Thymus (tissue), 11 donors: ENCODE data around the gene C1QTNF1. TPM values are rescaled to one million over a fixed set of nuclear protein-coding genes. Genes with fewer than 3 reads are reported as not detected.

Source experiments
- DNase-seq, 9 donors: peaks; one replicate each; pipeline ENCODE4 v3.0.0-alpha.2; 2013; ENCODE audit warnings: low spot score in 9 of 9, low read depth in 6 of 9, missing footprints in 1 of 9
- H3K27ac ChIP-seq, 2 donors: one replicate each; pipeline ENCODE4 v1.5.1; 2013; ENCODE audit warnings: control low read depth in 1 of 2, low read depth in 1 of 2, low read length in 1 of 2, mild to moderate bottlenecking in 1 of 2, moderate library complexity in 1 of 2
- H3K27me3 ChIP-seq, 2 donors: one replicate each; pipeline ENCODE4 v1.5.1; 2013; ENCODE audit warnings: low read length in 1 of 2; ENCODE audit not compliant: control insufficient read depth in 2 of 2, insufficient read depth in 1 of 2
- H3K36me3 ChIP-seq, 2 donors: one replicate each; pipeline ENCODE4 v1.5.1; 2013; ENCODE audit warnings: low read length in 1 of 2, mild to moderate bottlenecking in 1 of 2, moderate library complexity in 1 of 2; ENCODE audit not compliant: control insufficient read depth in 2 of 2, insufficient read depth in 2 of 2
- H3K4me1 ChIP-seq, 2 donors: one replicate each; pipeline ENCODE4 v1.5.1; 2013; ENCODE audit warnings: low read length in 2 of 2; ENCODE audit not compliant: control insufficient read depth in 2 of 2, insufficient read depth in 2 of 2
- H3K4me3 ChIP-seq, 2 donors: one replicate each; pipeline ENCODE4 v1.5.1; 2013; ENCODE audit warnings: low read length in 2 of 2, control low read depth in 1 of 2, mild to moderate bottlenecking in 1 of 2
- H3K9me3 ChIP-seq, 2 donors: one replicate each; pipeline ENCODE4 v1.5.1; 2013; ENCODE audit warnings: low read length in 1 of 2, mild to moderate bottlenecking in 1 of 2; ENCODE audit not compliant: control insufficient read depth in 2 of 2, insufficient read depth in 1 of 2
- WGBS: extraction: QIAGEN DNeasy Blood & Tissue Kit; methylation state at CpG from one replicate; pipeline ENCODE4 v1.1.7; 2013; 5-methylcytosine and 5-hydroxymethylcytosine counted together
- polyA plus RNA-seq: library from polyadenylated mRNA; stranded (reverse); fragments of 200-250 nt; gene quantifications from one replicate; pipeline ENCODE4 v1.2.3, GENCODE V29; 2013
- total RNA-seq: library from RNA; stranded (reverse); fragments of 120-200 nt; gene quantifications from one replicate; pipeline ENCODE4 v1.2.4, GENCODE V29; 2013
- donor health status: healthy.

Gene C1QTNF1
- total and polyA plus RNA-seq, 2 donors = 2.2 to 34.9 TPM

DNA sequence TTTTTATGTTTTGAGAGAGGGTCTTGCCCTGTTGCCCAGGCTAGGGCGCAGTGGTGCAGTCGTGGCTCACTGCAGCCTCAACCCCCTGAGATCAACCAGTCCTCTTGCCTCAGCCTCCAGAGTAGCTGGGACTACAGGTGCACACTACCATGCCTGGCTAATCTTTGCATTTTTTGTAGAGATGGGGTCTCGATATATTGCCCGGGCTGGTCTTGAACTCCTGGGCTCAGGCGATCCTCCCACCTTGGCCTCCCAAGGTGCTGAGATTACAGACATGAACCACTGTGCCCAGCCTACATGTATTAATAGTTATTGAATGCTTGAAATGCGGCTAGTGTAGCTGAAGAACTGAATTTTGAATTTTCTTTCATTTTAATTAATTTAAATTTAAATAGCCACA lies 12.2 kb downstream of the C1QTNF1 start:
- H3K27ac ChIP-seq = no peak overlapping the region
- H3K27me3 ChIP-seq = peaks cover 0 to 14% of the 10 kb centered on the region in 2 donors
- H3K4me1 ChIP-seq = no peaks in the 10 kb centered on the region
- no peak overlapping the region for H3K4me3 ChIP-seq
- 97% methylated on average over 6 of the region's 6 CpGs for WGBS
- DNase-seq = no peak
- no peaks in the 10 kb centered on the region for H3K36me3 ChIP-seq
- no peaks in the 10 kb centered on the region for H3K9me3 ChIP-seq

DNA sequence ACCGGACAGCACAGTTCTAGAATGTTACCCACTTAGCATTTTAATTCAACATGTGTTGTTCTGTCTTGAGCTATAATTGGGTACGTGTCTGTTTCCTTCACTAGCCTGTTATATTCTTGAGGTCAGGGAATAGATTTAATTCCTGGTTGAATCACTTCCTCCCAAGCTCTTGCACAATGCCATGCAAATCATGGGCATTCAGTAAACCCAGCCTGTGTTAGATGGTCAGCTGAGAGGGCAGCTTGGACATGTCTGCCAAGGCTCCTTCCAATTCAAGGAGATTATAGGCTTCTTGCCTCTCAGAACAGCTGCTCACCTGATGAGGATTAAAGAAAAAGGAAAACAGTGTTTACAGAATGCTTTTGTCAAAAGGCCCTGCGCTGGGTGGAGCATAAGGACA lies 12.6 kb downstream of the C1QTNF1 start:
- Histone ChIP-seq H3K4me1 (no peaks in the 10 kb centered on the region), H3K27me3 (peaks cover 0 to 13% of the 10 kb centered on the region in 2 donors), H3K36me3 (no peaks in the 10 kb centered on the region), H3K27ac (no peak overlapping the region), H3K4me3 (no peak overlapping the region), H3K9me3 (no peaks in the 10 kb centered on the region)
- WGBS = 88% methylated on average over 3 of the region's 3 CpGs
- DNase-seq = no peak

DNA sequence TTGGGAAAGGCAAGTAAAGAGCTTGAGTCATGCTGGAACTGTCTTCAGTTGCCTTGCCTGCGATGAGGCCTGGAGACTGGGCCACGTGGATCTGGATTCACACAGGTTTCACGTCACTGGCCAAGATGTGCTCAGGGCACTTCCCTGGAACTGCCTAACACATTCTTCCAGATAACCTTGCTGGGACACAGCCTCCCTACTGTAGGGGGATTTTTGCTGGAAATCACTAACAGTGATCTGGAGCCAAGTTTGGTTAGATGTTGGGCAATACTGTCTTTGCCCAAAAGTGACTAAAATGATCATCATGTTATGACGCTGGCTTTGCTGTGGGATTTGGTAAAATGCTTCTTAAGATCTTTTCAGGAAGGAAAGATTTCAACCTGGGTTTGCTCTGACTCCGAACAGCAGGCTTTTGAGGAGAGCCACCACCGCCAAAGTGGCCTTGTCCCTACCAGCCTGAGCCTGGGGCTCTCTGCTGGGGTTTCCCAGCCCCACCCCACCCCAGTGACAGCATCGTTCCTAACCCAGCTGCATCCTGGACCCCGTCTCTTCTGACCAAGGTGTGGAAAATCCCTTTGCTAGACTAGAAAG lies 14.7 kb downstream of the C1QTNF1 start:
- no peaks in the 10 kb centered on the region for H3K4me1 ChIP-seq
- no peaks in the 10 kb centered on the region for H3K9me3 ChIP-seq
- no peak overlapping the region for H3K27ac ChIP-seq
- 83% methylated on average over 8 of the region's 8 CpGs for WGBS
- H3K36me3 ChIP-seq = no peaks in the 10 kb centered on the region
- no peak for DNase-seq
- H3K27me3 ChIP-seq = peaks cover 0 to 5% of the 10 kb centered on the region in 2 donors
- H3K4me3 ChIP-seq = no peak overlapping the region

DNA sequence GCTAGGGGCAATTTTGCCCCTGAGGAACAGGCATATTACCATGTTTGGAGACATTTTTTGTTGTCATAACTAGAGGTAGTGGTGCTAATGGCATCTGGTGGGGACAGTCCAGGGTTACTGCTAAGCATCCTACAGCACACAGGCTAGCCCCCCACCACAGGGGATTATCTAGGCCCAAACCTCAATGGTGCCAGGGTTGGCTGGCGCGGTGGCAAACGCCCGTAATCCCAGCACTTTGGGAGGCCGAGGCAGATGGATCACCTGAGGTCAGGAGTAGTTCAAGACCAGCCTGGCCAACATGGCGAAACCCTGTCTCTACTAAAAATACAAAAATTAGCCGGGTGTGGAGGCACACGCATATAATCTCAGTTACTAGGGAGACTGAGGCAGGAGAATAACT lies 15.2 kb downstream of the C1QTNF1 start:
- H3K4me1 ChIP-seq = no peaks in the 10 kb centered on the region
- no peaks in the 10 kb centered on the region for H3K9me3 ChIP-seq
- no peak overlapping the region for H3K4me3 ChIP-seq
- no peak for DNase-seq
- no peak overlapping the region for H3K27ac ChIP-seq
- H3K36me3 ChIP-seq = no peaks in the 10 kb centered on the region
- H3K27me3 ChIP-seq = peaks cover 0 to under 1% of the 10 kb centered on the region in 2 donors
- WGBS = 97% methylated on average over 8 of the region's 8 CpGs

DNA sequence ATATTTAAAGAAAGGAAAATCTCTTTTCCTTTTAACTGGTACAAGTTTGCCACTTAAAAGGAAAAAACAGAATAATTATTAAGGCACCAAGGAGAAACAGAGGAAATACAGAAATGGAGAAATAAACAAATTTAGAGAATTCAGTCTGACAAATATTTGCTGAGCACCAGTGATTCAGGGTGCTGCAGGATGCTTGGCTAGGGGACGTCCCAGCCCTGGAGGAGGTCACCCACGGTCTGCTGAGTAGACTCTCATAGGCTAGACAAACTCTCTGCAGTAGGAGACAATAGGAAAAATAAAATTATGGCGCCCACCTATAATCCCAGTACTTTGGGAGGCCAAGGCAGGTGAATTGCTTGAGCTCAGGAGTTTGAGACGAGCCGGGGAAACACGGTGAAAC lies 15.9 kb downstream of the C1QTNF1 start:
- H3K4me3 ChIP-seq = no peak overlapping the region
- 97% methylated on average over 6 of the region's 6 CpGs for WGBS
- no peaks in the 10 kb centered on the region for H3K4me1 ChIP-seq

DNA sequence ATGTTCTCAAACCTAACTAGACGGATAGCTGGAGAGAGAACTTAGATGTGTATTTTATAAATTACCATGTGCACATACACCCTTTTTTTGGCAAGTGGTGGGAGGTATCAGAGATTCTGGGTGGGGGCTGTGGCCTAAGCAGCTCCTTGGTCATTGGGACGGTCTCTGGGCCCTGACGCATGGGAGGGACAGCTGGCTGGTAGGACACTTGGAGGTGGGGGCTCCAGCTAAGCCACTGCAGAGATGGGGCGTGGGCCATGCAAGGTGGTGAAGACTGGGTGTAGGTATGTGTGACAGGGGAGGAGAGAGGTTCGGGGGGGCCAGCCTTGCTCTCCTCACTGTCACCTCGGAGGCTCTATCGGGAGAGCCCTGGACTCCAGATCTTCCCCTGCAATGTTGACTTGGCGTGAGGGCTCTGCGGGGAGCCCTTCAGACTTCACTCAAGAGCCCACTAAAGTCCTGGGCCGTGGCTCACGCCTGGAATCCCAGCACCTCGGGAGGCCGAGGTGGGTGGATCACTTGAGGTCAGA lies 17.1 kb downstream of the C1QTNF1 start:
- H3K36me3 ChIP-seq = no peaks in the 10 kb centered on the region
- no peak overlapping the region for H3K4me3 ChIP-seq
- DNase-seq = no peak
- H3K27me3 ChIP-seq = peaks cover 0 to 8% of the 10 kb centered on the region in 2 donors
- no peak overlapping the region for H3K27ac ChIP-seq
- no peaks in the 10 kb centered on the region for H3K9me3 ChIP-seq
- 97% methylated on average over 13 of the region's 13 CpGs for WGBS
- H3K4me1 ChIP-seq = no peaks in the 10 kb centered on the region

More for the DNA sequence above, 15.9 kb downstream of the C1QTNF1 start:
- Histone ChIP-seq H3K9me3 (no peaks in the 10 kb centered on the region), H3K27ac (no peak overlapping the region), H3K27me3 (peaks cover 0 to 1% of the 10 kb centered on the region in 2 donors), H3K36me3 (no peaks in the 10 kb centered on the region)
- no peak for DNase-seq

DNA sequence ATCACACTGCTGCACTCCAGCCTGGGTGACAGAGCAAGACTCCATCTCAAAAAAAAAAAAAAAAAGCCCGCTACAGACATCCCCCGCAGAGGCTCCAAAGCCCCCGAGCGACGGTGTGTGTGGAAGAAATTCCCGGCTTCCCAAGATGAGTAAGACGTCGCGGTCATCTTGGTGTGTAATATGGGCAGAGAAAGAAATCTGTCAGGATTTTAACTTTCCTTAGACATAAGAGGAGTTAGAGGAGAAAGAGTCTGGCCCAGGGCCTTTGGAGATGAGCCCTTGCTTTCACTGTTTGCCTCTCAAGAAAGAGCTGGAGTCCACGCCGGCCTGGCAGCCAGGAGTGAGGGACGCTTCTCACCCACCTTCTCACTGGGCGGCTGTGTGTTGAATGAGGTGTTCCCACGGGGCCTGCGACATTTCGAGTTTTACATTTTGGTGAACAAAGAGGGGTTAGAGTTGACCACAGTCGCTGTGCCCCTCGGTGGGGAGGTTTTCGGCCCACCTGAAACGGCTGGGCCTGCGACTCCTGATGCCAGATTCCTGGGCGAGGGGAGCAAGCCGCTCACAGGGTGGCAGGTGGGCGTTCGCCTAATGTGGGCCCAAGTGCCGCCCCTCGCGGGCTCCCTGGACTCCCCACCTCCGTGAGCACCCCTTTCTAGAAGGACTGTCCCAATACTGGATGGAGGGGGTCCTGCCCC lies 17.9 kb downstream of the C1QTNF1 start:
- WGBS = 94% methylated on average over 29 of the region's 29 CpGs
- H3K4me1 ChIP-seq = no peaks in the 10 kb centered on the region
- H3K36me3 ChIP-seq = no peaks in the 10 kb centered on the region

DNA sequence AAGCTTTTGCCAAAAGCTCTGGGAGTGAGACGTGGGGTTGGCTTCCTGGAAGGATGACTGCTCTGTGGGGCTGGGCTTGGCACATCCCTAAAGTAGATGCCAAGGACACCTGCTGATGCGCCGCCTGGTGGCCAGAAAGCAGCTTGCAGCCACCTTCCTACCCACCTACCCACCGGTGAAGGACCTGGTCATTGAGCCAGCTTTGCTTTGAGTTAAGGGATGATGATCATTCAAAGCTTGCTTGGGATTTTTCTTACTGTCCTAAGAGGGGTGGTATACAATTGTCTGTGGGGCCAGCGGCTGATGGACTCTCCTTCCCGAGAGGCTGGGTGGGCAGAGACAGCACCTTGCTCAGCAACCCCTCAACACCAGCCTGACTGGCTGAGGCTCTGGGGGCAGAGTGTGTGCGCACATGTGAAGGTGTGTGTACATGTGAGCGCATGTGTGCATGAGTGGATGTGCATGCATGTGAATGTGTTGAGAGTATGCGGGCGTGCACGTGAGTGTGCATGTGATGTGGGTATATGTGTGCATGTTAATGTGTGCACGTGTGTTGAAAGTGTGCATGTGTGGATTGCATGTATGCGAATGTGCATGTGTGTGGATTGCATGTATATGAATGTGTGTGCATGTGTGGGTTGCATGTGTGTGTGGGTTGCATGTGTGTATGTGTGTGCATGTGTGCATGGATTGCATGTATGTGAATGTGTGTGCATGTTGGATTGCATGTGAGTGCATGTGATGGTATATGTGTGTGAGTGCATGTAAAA lies 18.6 kb downstream of the C1QTNF1 start:
- H3K27ac ChIP-seq = no peak overlapping the region
- WGBS = 64% methylated on average over 13 of the region's 13 CpGs
- H3K4me3 ChIP-seq = no peak overlapping the region
- peak in 6 of 9 donors; percentile 29 to 75 (median 58) for DNase-seq
- no peaks in the 10 kb centered on the region for H3K9me3 ChIP-seq
- no peaks in the 10 kb centered on the region for H3K36me3 ChIP-seq
- H3K4me1 ChIP-seq = no peaks in the 10 kb centered on the region
- peaks cover 0 to 8% of the 10 kb centered on the region in 2 donors for H3K27me3 ChIP-seq

More for the DNA sequence above, 17.9 kb downstream of the C1QTNF1 start:
- no peak overlapping the region for H3K27ac ChIP-seq
- no peak for DNase-seq
- peaks cover 0 to 8% of the 10 kb centered on the region in 2 donors for H3K27me3 ChIP-seq
- no peak overlapping the region for H3K4me3 ChIP-seq
- no peaks in the 10 kb centered on the region for H3K9me3 ChIP-seq
